ENCODE results near the gene ARL3. TPM values are rescaled to one million over a fixed set of nuclear protein-coding genes. Genes with fewer than 3 reads are reported as not detected.

Gene ARL3
- total RNA-seq, 2 donors from 2014 or later: 1.8 to 4.0 TPM

- intact Hi-C loops (cut with DNase I): no loop called here
- DNase-seq (peak in 2 of 4 donors; percentile 59 to 61), ATAC-seq (no peak)
- TF ChIP-seq POLR2A (IDR thresholded peaks at IDR 0.05): no peak
- TF ChIP-seq CTCF (IDR thresholded peaks at IDR 0.05): no peak
- H3K4me3 ChIP-seq: no peak overlapping the region
- no peaks in the 10 kb centered on the region for H3K36me3 ChIP-seq (replicated peaks in 1 of 2; ENCODE audit: insufficient read depth in 1 of 2, low read depth in 2 of 2)
- no peaks in the 10 kb centered on the region for H3K27me3 ChIP-seq
- 17 to 45% methylated on average over 8 to 24 of the region's 25 CpGs for WGBS, 2 donors
- H3K27ac ChIP-seq: peak overlapping the region; percentile 59 to 97 (median 68)
- H3K4me1 ChIP-seq: peaks cover 78% of the 10 kb centered on the region
- no peaks in the 10 kb centered on the region for H3K9me3 ChIP-seq
Measured at GRCh38 chr10:102648889-102649796, 65.1 kb downstream of the ARL3 start.

- no peak for TF ChIP-seq CTCF (IDR thresholded peaks at IDR 0.05)
- TF ChIP-seq POLR2A (IDR thresholded peaks at IDR 0.05): no peak
- Histone ChIP-seq H3K9me3 (no peaks in the 10 kb centered on the region), H3K27me3 (no peaks in the 10 kb centered on the region), H3K4me3 (no peak overlapping the region), H3K27ac (peak overlapping the region; percentile 59 to 100 (median 78)), H3K36me3 (replicated peaks in 1 of 2; ENCODE audit: insufficient read depth in 1 of 2, low read depth in 2 of 2) (no peaks in the 10 kb centered on the region), H3K4me1 (peaks cover 71% of the 10 kb centered on the region)
- ATAC-seq (no peak), DNase-seq (no peak)
- intact Hi-C loops (cut with DNase I): no loop called here
- 19 to 26% methylated on average over 6 to 12 of the region's 12 CpGs for WGBS, 2 donors
Measured at GRCh38 chr10:102648269-102648888, 65.8 kb downstream of the ARL3 start.

- Histone ChIP-seq H3K4me3 (no peak overlapping the region), H3K27ac (peak overlapping the region; percentile 59 to 100 (median 96)), H3K36me3 (replicated peaks in 1 of 2; ENCODE audit: insufficient read depth in 1 of 2, low read depth in 2 of 2) (no peaks in the 10 kb centered on the region), H3K9me3 (no peaks in the 10 kb centered on the region), H3K4me1 (peaks cover 65% of the 10 kb centered on the region), H3K27me3 (no peaks in the 10 kb centered on the region)
- intact Hi-C loops (cut with DNase I): no loop called here
- 41 to 43% methylated on average over 6 to 7 of the region's 7 CpGs for WGBS, 2 donors
- DNase-seq: no peak
- TF ChIP-seq CTCF (IDR thresholded peaks at IDR 0.05) (no peak), POLR2A (IDR thresholded peaks at IDR 0.05) (no peak)
- no peak for ATAC-seq
Measured at GRCh38 chr10:102647443-102648268, 66.5 kb downstream of the ARL3 start.

- Histone ChIP-seq H3K9me3 (no peaks in the 10 kb centered on the region), H3K27me3 (no peaks in the 10 kb centered on the region), H3K4me1 (peaks cover 58% of the 10 kb centered on the region), H3K27ac (peak overlapping the region; percentile 95 to 100 (median 96)), H3K4me3 (peak overlapping the region in 1 of 2 donors; percentile 78), H3K36me3 (replicated peaks in 1 of 2; ENCODE audit: insufficient read depth in 1 of 2, low read depth in 2 of 2) (no peaks in the 10 kb centered on the region)
- intact Hi-C loops (cut with DNase I): no loop called here
- DNase-seq (peak in 3 of 4 donors; percentile 29 to 54 (median 40)), ATAC-seq (no peak)
- 10 to 20% methylated on average over 13 to 18 of the region's 18 CpGs for WGBS, 2 donors
- no peak for TF ChIP-seq POLR2A (IDR thresholded peaks at IDR 0.05)
- no peak for TF ChIP-seq CTCF (IDR thresholded peaks at IDR 0.05)
Measured at GRCh38 chr10:102646610-102647442, 67.4 kb downstream of the ARL3 start.

Measured in body of pancreas (tissue), 4 donors.